ENCODE data around the gene CRYGN.

DNA sequence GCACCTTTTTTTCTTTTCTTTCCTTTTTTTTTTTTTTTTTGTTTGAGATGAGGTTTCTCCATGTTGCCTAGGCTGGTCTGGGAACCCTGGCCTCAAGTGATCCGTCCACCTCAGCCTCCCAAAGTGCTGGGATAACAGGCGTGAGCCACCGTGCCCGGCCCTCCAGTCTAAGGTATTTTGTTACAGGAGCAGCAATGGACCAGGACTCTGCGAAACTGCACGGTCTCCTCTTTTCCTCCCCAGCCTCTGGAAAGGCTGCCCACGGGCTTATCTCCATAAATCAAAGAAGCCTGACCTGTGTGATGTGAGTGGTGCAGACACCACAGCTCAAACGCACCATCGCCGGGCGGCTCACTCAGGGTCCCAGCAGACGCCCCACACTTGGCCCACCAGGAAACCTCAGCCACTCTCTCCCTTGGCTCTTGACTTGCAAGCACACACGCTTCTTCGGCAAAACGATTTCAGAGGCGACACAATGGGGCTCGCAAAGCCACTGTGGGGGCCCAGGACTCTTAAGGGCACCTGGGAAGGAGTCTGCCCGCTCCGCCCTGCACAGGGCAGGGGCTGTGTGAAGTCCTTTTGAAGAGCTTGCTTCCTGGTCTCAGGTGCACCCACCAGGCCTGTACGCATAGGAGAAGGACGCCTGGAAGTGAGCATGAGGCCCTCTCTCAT lies 50.7 kb downstream of the CRYGN start:
- no peak for TF ChIP-seq TCF12 (IDR thresholded peaks at IDR 0.05)
- TF ChIP-seq, protein P1, sequence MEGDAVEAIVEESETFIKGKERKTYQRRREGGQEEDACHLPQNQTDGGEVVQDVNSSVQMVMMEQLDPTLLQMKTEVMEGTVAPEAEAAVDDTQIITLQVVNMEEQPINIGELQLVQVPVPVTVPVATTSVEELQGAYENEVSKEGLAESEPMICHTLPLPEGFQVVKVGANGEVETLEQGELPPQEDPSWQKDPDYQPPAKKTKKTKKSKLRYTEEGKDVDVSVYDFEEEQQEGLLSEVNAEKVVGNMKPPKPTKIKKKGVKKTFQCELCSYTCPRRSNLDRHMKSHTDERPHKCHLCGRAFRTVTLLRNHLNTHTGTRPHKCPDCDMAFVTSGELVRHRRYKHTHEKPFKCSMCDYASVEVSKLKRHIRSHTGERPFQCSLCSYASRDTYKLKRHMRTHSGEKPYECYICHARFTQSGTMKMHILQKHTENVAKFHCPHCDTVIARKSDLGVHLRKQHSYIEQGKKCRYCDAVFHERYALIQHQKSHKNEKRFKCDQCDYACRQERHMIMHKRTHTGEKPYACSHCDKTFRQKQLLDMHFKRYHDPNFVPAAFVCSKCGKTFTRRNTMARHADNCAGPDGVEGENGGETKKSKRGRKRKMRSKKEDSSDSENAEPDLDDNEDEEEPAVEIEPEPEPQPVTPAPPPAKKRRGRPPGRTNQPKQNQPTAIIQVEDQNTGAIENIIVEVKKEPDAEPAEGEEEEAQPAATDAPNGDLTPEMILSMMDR (IDR thresholded peaks at IDR 0.05) = no peak
- TF ChIP-seq SIN3A (IDR thresholded peaks at IDR 0.05; ENCODE audit: borderline replicate concordance, low read depth, low read length) = no peak
- TF ChIP-seq RCOR1 (IDR thresholded peaks at IDR 0.05; ENCODE audit: low read length) = no peak
- TF ChIP-seq GABPA (IDR thresholded peaks at IDR 0.05; ENCODE audit: low read depth) = no peak
- TF ChIP-seq, protein P2, sequence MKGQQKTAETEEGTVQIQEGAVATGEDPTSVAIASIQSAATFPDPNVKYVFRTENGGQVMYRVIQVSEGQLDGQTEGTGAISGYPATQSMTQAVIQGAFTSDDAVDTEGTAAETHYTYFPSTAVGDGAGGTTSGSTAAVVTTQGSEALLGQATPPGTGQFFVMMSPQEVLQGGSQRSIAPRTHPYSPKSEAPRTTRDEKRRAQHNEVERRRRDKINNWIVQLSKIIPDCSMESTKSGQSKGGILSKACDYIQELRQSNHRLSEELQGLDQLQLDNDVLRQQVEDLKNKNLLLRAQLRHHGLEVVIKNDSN (IDR thresholded peaks at IDR 0.05; ENCODE audit: borderline replicate concordance, low read depth) = no peak
- no peak for TF ChIP-seq POLR2AphosphoS5 (IDR thresholded peaks at IDR 0.05; ENCODE audit: low read depth, low read length)
- TF ChIP-seq TAF1 (IDR thresholded peaks at IDR 0.05; ENCODE audit: borderline replicate concordance, low read depth, low read length) = no peak
- no peak for TF ChIP-seq FOSL2 (IDR thresholded peaks at IDR 0.05; ENCODE audit: borderline replicate concordance, low read depth)
- no peak for TF ChIP-seq RFX5 (IDR thresholded peaks at IDR 0.05; ENCODE audit: low read length)
- no peak for TF ChIP-seq YY1 (IDR thresholded peaks at IDR 0.05; ENCODE audit: low read depth)
- TF ChIP-seq, protein P3, sequence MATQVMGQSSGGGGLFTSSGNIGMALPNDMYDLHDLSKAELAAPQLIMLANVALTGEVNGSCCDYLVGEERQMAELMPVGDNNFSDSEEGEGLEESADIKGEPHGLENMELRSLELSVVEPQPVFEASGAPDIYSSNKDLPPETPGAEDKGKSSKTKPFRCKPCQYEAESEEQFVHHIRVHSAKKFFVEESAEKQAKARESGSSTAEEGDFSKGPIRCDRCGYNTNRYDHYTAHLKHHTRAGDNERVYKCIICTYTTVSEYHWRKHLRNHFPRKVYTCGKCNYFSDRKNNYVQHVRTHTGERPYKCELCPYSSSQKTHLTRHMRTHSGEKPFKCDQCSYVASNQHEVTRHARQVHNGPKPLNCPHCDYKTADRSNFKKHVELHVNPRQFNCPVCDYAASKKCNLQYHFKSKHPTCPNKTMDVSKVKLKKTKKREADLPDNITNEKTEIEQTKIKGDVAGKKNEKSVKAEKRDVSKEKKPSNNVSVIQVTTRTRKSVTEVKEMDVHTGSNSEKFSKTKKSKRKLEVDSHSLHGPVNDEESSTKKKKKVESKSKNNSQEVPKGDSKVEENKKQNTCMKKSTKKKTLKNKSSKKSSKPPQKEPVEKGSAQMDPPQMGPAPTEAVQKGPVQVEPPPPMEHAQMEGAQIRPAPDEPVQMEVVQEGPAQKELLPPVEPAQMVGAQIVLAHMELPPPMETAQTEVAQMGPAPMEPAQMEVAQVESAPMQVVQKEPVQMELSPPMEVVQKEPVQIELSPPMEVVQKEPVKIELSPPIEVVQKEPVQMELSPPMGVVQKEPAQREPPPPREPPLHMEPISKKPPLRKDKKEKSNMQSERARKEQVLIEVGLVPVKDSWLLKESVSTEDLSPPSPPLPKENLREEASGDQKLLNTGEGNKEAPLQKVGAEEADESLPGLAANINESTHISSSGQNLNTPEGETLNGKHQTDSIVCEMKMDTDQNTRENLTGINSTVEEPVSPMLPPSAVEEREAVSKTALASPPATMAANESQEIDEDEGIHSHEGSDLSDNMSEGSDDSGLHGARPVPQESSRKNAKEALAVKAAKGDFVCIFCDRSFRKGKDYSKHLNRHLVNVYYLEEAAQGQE (IDR thresholded peaks at IDR 0.05; ENCODE audit: low read depth, low read length) = no peak
- TF ChIP-seq NFIC (IDR thresholded peaks at IDR 0.05; ENCODE audit: borderline replicate concordance) = no peak
- no peak for TF ChIP-seq EP300 (IDR thresholded peaks at IDR 0.05; ENCODE audit: borderline replicate concordance in 1 of 2, low read depth in 1 of 2, low read length in 1 of 2)

Data from SK-N-SH (cell line).